ENCODE results near the gene MAPK8IP3.
A peak's percentile ranks its signal among the peaks of the same experiment; 100 is the strongest.

MAPK8IP3 gene

GRCh38 chr16:1740781-1741490 lies 34.9 kb downstream of the MAPK8IP3 start:
- in situ Hi-C loops (cut with HindIII; ENCODE audit: low pct_unique_long_range_greater_than_20kb, low sequenced_read_pairs) = no loop called here
- TF ChIP-seq JUND (IDR thresholded peaks at IDR 0.05; ENCODE audit: low read depth) = no peak
- no peak for DNase-seq (ENCODE audit: low read depth in 1 of 2, low spot score in 1 of 2)

DNA sequence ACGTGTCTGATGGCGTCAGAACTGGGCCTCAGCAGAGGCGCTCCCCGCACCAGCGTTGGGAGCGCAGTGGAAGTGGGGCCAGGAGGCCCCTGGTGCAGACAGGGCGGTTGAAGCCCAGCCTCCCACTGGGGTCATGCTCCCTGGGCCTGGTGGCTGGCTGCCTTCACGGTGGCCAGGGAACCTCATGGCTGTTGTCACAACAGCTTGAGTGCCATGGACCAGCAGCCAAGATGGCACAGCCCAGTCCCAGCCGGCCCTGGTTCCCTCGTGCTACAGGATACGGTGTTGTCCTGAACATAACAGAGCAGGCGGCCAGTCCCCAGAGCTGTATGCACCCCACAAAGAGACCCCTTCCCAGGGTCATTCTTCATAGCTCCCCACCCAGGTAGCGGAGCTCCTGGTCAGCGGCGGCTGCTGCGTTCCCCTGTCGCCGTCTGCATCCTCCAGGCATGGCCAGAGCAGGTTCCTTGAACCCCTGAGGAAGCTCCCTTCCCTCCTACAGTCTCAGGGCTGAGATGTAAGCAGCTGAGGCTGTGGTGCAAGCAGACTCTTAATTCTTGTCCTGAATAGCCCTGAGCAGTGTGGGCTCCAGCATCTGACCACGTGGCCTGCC lies 35.7 kb downstream of the MAPK8IP3 start:
- in situ Hi-C loops (cut with HindIII; ENCODE audit: low pct_unique_long_range_greater_than_20kb, low sequenced_read_pairs) = no loop called here
- TF ChIP-seq JUND (IDR thresholded peaks at IDR 0.05; ENCODE audit: low read depth) = no peak
- no peak for DNase-seq (ENCODE audit: low read depth in 1 of 2, low spot score in 1 of 2)

DNA sequence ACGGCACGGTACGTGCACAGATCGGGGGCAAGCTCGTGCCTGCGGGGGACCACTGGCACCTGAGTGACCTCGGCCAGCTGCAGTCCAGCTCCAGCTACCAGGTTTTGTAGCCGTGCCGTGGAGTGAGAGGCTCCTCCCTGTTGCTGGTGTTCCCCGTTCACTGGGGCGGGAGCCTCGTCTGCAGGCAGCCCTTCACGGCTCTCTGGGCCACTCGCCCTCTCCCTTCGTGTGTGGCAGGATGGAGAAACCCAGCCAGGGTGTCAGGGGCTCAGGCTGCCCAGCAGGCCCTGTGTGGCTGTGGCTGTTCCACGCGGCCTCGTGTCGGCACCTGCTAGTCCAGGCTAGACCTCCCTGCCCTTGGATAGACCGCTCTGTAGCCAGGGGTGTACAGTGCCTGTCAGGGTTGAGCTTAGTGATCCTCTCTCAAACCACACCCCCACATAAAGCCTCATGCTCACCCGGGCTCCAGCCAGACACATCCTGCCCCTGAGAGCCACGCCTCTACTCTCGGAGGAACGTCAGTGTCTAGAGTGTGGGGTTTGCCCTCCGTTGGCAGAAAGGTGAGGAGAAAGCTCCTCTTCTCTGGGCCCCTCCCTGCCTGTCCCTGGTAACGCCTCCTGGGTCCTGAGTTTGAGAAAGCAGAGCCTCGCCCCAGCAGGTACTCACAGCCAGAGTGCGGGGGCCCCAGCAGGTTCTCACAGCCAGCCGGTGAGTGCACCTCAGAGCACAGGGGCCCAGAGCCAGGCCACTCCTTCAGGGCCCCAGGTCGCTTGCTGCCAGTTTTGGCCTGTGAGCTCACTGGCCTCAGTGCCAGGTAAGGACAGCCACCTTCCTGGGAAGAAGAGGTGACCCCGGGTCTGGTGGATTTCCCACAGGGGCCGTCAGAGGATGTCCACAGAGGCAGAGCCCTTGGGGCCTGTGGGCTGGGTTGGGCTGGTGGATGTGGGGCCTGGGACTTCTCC lies 37.7 kb downstream of the MAPK8IP3 start:
- in situ Hi-C loops (cut with HindIII; ENCODE audit: low pct_unique_long_range_greater_than_20kb, low sequenced_read_pairs) = no loop called here
- DNase-seq (ENCODE audit: low read depth in 1 of 2, low spot score in 1 of 2) = no peak
- TF ChIP-seq JUND (IDR thresholded peaks at IDR 0.05; ENCODE audit: low read depth) = no peak

DNA sequence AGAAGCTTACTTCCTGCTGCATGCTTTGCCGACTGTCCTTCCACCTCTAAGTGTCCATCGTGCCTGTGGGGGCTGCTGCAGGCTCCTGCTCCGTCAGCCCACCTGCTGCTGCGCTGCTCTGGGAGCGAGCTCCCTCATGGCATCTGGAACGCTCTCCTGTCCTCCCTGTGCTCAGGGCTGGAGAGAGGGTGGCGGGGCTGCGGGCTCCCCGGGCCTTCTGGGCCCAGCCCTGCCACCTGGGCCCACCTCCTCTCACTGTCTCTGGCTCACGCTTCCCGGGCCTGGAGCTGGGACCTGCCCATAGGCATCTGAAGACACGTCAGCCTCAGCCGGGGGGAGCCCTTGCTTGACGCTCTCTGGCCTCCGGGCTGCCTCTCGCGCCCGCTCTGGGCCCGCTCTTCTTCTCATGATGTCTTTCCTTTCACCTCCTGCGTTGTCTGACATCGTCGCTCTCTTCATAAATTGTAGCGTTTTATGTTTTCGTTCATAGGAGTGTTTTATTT lies 38.4 kb downstream of the MAPK8IP3 start:
- no peak for DNase-seq (ENCODE audit: low read depth in 1 of 2, low spot score in 1 of 2)
- in situ Hi-C loops (cut with HindIII; ENCODE audit: low pct_unique_long_range_greater_than_20kb, low sequenced_read_pairs) = no loop called here
- no peak for TF ChIP-seq JUND (IDR thresholded peaks at IDR 0.05; ENCODE audit: low read depth)

DNA sequence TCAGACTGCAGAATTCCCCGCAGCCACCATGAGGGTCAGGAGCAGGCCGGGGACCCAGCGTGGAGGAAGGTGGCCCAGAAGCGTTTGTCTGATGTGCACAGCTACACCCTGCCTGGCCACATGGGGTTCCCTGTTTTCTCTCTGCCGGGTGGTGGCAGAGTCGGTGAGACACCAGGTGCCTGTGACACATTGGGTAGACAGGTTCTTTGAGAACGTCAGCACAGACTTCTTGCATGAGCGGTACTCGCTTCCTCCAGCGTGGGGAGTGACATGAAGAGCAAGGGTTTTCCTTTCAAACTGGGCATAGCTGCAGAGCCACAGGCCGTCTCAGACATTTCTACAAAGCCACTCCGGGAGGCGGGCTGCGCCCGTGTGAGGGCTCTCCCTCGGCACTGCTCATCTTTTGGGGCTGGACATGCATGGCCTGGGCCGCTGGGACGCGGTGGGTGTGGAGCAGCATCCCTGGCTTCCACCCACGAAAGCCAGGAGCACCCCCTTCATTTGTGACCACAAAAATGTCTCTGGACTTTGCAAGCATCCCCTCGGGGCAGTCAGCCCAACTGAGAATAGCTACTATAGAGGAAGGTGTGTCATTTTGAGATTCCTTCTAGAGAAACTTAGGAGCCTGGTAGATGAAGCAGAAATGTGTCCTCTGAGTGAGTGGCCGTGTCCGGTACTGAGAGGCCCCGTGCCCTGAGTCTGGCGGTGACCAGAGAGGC lies 39.3 kb downstream of the MAPK8IP3 start:
- no peak for TF ChIP-seq JUND (IDR thresholded peaks at IDR 0.05; ENCODE audit: low read depth)
- in situ Hi-C loops (cut with HindIII; ENCODE audit: low pct_unique_long_range_greater_than_20kb, low sequenced_read_pairs) = no loop called here
- peak in 1 of 2 experiments; percentile 45 for DNase-seq (ENCODE audit: low read depth in 1 of 2, low spot score in 1 of 2)

- no peak for TF ChIP-seq JUND (IDR thresholded peaks at IDR 0.05; ENCODE audit: low read depth)
- in situ Hi-C loops (cut with HindIII; ENCODE audit: low pct_unique_long_range_greater_than_20kb, low sequenced_read_pairs) = no loop called here
- no peak for DNase-seq (ENCODE audit: low read depth in 1 of 2, low spot score in 1 of 2)
Measured at GRCh38 chr16:1745900-1746692, 40.1 kb downstream of the MAPK8IP3 start.

GRCh38 chr16:1746693-1747195 lies 40.7 kb downstream of the MAPK8IP3 start:
- no peak for DNase-seq (ENCODE audit: low read depth in 1 of 2, low spot score in 1 of 2)
- in situ Hi-C loops (cut with HindIII; ENCODE audit: low pct_unique_long_range_greater_than_20kb, low sequenced_read_pairs) = no loop called here

DNA sequence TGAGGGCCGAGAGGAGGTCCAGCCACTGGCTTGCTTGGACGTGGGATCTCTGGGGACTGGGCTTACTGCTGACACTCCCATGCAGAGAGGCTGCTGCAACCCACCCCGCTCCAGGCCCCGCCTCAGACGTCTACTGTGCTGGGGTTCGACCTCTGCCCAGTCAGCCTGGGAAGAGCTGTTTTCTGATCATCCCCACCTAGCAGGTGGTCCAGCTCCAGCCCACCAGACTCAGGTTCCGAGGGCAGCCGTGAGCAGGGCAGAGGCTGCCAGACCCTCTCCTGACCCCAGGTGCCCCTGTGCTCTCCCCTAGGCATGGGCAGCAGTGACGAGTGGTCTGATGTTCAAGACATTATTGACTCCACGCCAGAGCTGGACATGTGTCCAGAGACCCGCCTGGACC lies 41.9 kb downstream of the MAPK8IP3 start:
- no peak for DNase-seq (ENCODE audit: low read depth in 1 of 2, low spot score in 1 of 2)
- no peak for TF ChIP-seq JUND (IDR thresholded peaks at IDR 0.05; ENCODE audit: low read depth)
- in situ Hi-C loops (cut with HindIII; ENCODE audit: low pct_unique_long_range_greater_than_20kb, low sequenced_read_pairs) = no loop called here

More at GRCh38 chr16:1746693-1747195, 40.7 kb downstream of the MAPK8IP3 start:
- TF ChIP-seq JUND (IDR thresholded peaks at IDR 0.05; ENCODE audit: low read depth) = no peak

- TF ChIP-seq JUND (IDR thresholded peaks at IDR 0.05; ENCODE audit: low read depth) = no peak
- no peak for DNase-seq (ENCODE audit: low read depth in 1 of 2, low spot score in 1 of 2)
- in situ Hi-C loops (cut with HindIII; ENCODE audit: low pct_unique_long_range_greater_than_20kb, low sequenced_read_pairs) = no loop called here
Measured at GRCh38 chr16:1749152-1750117, 43.4 kb downstream of the MAPK8IP3 start.

DNA sequence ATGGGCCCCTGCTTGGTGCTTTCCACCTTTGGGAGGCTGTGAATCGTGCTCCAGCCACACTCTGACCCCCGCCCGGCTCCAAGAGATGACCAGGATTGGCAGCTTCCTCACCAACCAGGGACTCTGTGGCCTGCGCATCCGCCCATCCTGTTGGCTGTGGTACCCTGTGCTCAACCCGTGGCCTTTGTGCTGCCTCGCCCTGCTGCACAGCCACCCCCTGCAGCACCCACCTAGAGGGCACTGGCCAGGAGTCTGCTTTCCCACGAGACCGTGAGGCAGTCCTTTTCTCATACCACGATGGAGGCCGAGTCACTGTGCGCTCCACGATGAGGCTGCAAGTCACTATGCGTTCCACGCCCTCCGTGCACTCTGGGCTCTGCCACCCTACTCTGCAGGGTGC lies 46.0 kb downstream of the MAPK8IP3 start:
- DNase-seq (ENCODE audit: low read depth in 1 of 2, low spot score in 1 of 2) = no peak
- TF ChIP-seq JUND (IDR thresholded peaks at IDR 0.05; ENCODE audit: low read depth) = no peak

More for the DNA sequence above, 46.0 kb downstream of the MAPK8IP3 start:
- in situ Hi-C loops (cut with HindIII; ENCODE audit: low pct_unique_long_range_greater_than_20kb, low sequenced_read_pairs) = no loop called here
